NT2/D1 (cell line): ENCODE measurements around the gene KDM8.

Experiments
- SUZ12 ChIP-seq: IDR thresholded peaks from 2 replicates; pipeline ENCODE4 v1.6.1; 2011; ENCODE audit not compliant: insufficient read length, insufficient read depth; ENCODE audit errors: extremely low read depth
- YY1 ChIP-seq: IDR thresholded peaks from 2 replicates; pipeline ENCODE4 v1.6.1; 2011; ENCODE audit not compliant: insufficient read length, insufficient read depth
- ZNF274 ChIP-seq: IDR thresholded peaks from 2 replicates; pipeline ENCODE4 v1.6.1; 2011; ENCODE audit warnings: mild to moderate bottlenecking, low read depth, low read length

- TF ChIP-seq ZNF274 = no peak
- TF ChIP-seq SUZ12 = no peak
- TF ChIP-seq YY1 = no peak
These were observed 29.0 kb downstream of the KDM8 start for GRCh38 chr16:27232061-27232900.
